Endothelial cell (in vitro differentiated cells): Measurements from ENCODE around the gene NCMAP. TPM values are rescaled to one million over a fixed set of nuclear protein-coding genes. Genes with fewer than 3 reads are reported as not detected.
"Not testable (repeated sequence)": the region's sequence is repeated elsewhere in the genome, so short reads cannot be mapped to it uniquely, and the experiment has no call there.

ENCODE experiments used
- DNase-seq: peaks from one replicate; pipeline ENCODE4 v3.0.0; 2021; ENCODE audit warnings: low spot score
- H3K27ac Mint-ChIP-seq: one replicate; pipeline ENCODE4 v1.8.0; 2021; ENCODE audit warnings: mixed read lengths, inconsistent platforms; ENCODE audit not compliant: unreplicated experiment
- H3K27me3 Mint-ChIP-seq: one replicate; pipeline ENCODE4 v1.8.0; 2021; ENCODE audit warnings: mild to moderate bottlenecking, moderate library complexity, mixed read lengths, inconsistent platforms; ENCODE audit not compliant: unreplicated experiment
- H3K36me3 Mint-ChIP-seq: one replicate; pipeline ENCODE4 v1.8.0; 2021; ENCODE audit warnings: mild to moderate bottlenecking, low read depth, mixed read lengths, inconsistent platforms; ENCODE audit not compliant: unreplicated experiment
- H3K4me1 Mint-ChIP-seq: one replicate; pipeline ENCODE4 v1.8.0; 2021; ENCODE audit warnings: mild to moderate bottlenecking, mixed read lengths, inconsistent platforms; ENCODE audit not compliant: unreplicated experiment
- H3K4me3 Mint-ChIP-seq: one replicate; pipeline ENCODE4 v1.8.0; 2021; ENCODE audit warnings: mild to moderate bottlenecking, mixed read lengths, inconsistent platforms; ENCODE audit not compliant: unreplicated experiment
- H3K9me3 Mint-ChIP-seq: one replicate; pipeline ENCODE4 v1.8.0; 2021; ENCODE audit warnings: mixed read lengths, inconsistent platforms; ENCODE audit not compliant: unreplicated experiment
- CTCF ChIP-seq: fragments of 200-600 bp; sonication (generic); IDR thresholded peaks from one replicate; pipeline ENCODE4 v1.5.0; 2021; ENCODE audit warnings: antibody characterized with exemption; ENCODE audit not compliant: unreplicated experiment
- total RNA-seq: library from RNA; stranded (reverse); fragmentation: NEBNext Ultra II Directional; extraction: Animal tissue kit (Norgen Biotek cat#: 25700); gene quantifications from one replicate; pipeline ENCODE4 v1.2.1, GENCODE V29; 2021; ENCODE audit not compliant: unreplicated experiment

The NCMAP gene
- total RNA-seq, 1 donor from 2014 or later, result 0.05 TPM

GRCh38 chr1:24525606-24526005 is 30.3 kb upstream of the NCMAP start:
- Mint-ChIP-seq H3K4me3 (no peak overlapping the region), H3K9me3 (no peaks in the 10 kb centered on the region), H3K27me3 (no peaks in the 10 kb centered on the region), H3K27ac (no peak overlapping the region), H3K36me3 (no peaks in the 10 kb centered on the region), H3K4me1 (no peaks in the 10 kb centered on the region)
- DNase-seq, result no peak
- no peak for TF ChIP-seq CTCF

DNA sequence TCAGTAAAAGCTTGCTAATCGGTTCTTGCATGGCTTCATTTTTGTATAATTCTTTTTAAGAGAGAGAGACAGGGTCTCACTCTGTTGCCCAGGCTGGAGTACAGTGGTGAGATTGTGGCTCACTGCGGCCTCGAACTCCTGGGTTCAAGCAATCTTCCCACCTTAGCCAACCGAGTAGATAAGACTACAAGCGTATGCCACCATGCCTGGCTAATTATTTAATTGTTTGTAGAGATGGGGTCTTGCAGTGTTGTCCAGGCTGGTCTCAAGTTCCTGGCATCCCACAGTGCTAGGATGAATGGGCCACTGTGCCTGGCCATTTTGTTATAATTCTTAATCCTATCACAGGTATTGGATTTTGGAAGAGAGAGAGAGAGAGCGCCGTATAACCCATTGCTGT is 29.8 kb upstream of the NCMAP start:
- H3K27ac Mint-ChIP-seq, result no peak overlapping the region
- no peak overlapping the region for H3K4me3 Mint-ChIP-seq
- H3K36me3 Mint-ChIP-seq, result no peaks in the 10 kb centered on the region
- DNase-seq, result no peak
- no peaks in the 10 kb centered on the region for H3K9me3 Mint-ChIP-seq
- no peak for TF ChIP-seq CTCF
- H3K27me3 Mint-ChIP-seq, result no peaks in the 10 kb centered on the region
- no peaks in the 10 kb centered on the region for H3K4me1 Mint-ChIP-seq

DNA sequence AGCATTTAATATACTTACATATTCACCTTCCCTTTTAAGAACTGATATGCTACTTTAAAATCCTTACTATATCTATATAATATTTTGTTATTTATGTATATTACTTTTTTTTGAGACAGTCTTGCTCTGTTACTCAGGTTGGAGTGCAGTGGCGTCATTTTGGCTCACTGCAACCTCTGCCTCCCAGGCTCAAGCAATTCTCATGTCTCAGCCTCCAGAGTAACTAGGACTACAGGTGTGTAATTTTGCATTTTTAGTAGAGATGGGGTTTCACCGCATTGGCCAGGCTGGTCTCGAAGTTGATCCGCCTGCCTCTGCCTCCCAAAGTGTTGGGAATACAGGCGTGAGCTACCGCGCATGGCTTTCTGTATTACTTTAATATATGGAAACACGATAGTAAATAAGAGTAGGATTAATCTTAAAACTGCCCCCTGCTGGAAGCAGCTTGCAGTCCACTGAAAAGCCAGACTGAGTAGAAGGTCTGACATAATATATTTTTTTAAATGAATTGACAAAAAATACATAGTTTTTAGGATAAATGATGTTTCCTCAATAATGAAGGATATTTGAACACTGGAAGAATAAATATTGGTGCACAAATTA is 28.8 kb upstream of the NCMAP start:
- no peaks in the 10 kb centered on the region for H3K27me3 Mint-ChIP-seq
- peak; percentile 78 for TF ChIP-seq CTCF
- H3K4me3 Mint-ChIP-seq, result no peak overlapping the region
- peak; percentile 23 for DNase-seq
- peaks cover 5% of the 10 kb centered on the region for H3K36me3 Mint-ChIP-seq
- H3K27ac Mint-ChIP-seq, result no peak overlapping the region
- H3K9me3 Mint-ChIP-seq, result no peaks in the 10 kb centered on the region
- H3K4me1 Mint-ChIP-seq, result no peaks in the 10 kb centered on the region

- no peak for DNase-seq
- Mint-ChIP-seq H3K4me3 (no peak overlapping the region), H3K27ac (no peak overlapping the region), H3K4me1 (no peaks in the 10 kb centered on the region), H3K36me3 (peaks cover 10% of the 10 kb centered on the region), H3K27me3 (no peaks in the 10 kb centered on the region), H3K9me3 (no peaks in the 10 kb centered on the region)
- no peak for TF ChIP-seq CTCF
These were observed 27.1 kb upstream of the NCMAP start for GRCh38 chr1:24528744-24529143.

GRCh38 chr1:24529292-24529691 is 26.6 kb upstream of the NCMAP start:
- H3K4me3 Mint-ChIP-seq, H3K4me1 Mint-ChIP-seq, H3K9me3 Mint-ChIP-seq, H3K27ac Mint-ChIP-seq, H3K27me3 Mint-ChIP-seq, H3K36me3 Mint-ChIP-seq, DNase-seq: not testable (repeated sequence)
